ENCODE results near the gene PLXNA4. TPM values are rescaled to one million over a fixed set of nuclear protein-coding genes. Genes with fewer than 3 reads are reported as not detected.

The PLXNA4 gene
- total and polyA plus RNA-seq, 9 of the 15 experiments (the other 6 are each of a cell fraction or from before 2014, with no cell fraction given) = under 0.01 to 0.09 TPM; not detected in 7

DNA sequence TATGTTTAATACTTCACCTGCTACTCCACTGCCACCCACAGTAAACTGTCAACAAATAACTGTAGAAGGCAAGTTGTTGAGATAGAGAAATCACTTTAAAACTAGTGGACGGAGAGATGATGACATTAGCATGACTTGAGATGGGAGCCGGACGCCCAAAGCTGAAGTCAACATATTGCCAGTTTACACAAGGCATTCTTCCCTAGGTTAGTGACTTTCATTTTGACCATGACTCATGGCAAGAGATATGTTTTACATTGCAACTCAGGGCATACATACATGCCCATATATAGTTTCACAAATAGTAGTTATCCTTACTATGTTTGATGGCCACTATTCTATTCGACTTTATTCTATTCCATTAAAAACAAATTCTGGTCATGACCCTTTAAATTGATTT is 296.6 kb downstream of the PLXNA4 start (continued):
- TF ChIP-seq CEBPG (CRISPR knock-in tag; IDR thresholded peaks at IDR 0.05) (no peak), CEBPG (tag; conservative IDR thresholded peaks at IDR 0.05 in 1 of 2, IDR thresholded peaks at IDR 0.05 in 1 of 2) (no peak)

GRCh38 chr7:132276976-132277725 is 299.1 kb downstream of the PLXNA4 start:
- H3K36me3 ChIP-seq (ENCODE audit: control insufficient read depth, insufficient read depth, low read length) = no peaks in the 10 kb centered on the region
- no peak overlapping the region for H3K4me2 ChIP-seq (ENCODE audit: insufficient read depth, low read length)
- H3K27me3 ChIP-seq (ENCODE audit: control insufficient read depth in 2 of 2, insufficient read depth in 2 of 2, low read length in 2 of 2) = no peaks in the 10 kb centered on the region
- no TSS peak for BruUV-seq (replicated peaks)
- in situ Hi-C loops (cut with MboI) = no loop called here
- ATAC-seq (no peak), DNase-seq (ENCODE audit: extremely low read depth in 1 of 4, low spot score in 3 of 4) (no peak), FAIRE-seq (no peak)
- no peaks in the 10 kb centered on the region for H3K9me3 ChIP-seq (replicated peaks; ENCODE audit: control insufficient read depth, insufficient read depth, low read depth, low read length)
- H2AFZ ChIP-seq (ENCODE audit: low read depth, low read length) = no peak overlapping the region
- no peaks in the 10 kb centered on the region for H3K9me1 ChIP-seq (ENCODE audit: control insufficient read depth, insufficient read depth, low read length)
- H3K4me3 ChIP-seq = no peak overlapping the region
- ChIA-PET POLR2A (no interaction called here), CTCF (ENCODE audit: low intra/inter-chr PET ratio) (no interaction called here)
- no peaks in the 10 kb centered on the region for H3K79me2 ChIP-seq (ENCODE audit: control insufficient read depth, insufficient read depth, low read length)
- peaks cover 3% of the 10 kb centered on the region; the same call in 1 of the 2 replicates for H4K20me1 ChIP-seq (replicated peaks; ENCODE audit: control insufficient read depth, insufficient read depth, low read length)
- no peak overlapping the region for H3K9ac ChIP-seq (ENCODE audit: insufficient read depth in 1 of 2, low read depth in 2 of 2, low read length in 2 of 2)
- no peaks in the 10 kb centered on the region for H3K4me1 ChIP-seq (replicated peaks in 1 of 2; ENCODE audit: control insufficient read depth in 2 of 2, insufficient read depth in 2 of 2, low read length in 2 of 2)
- intact Hi-C loops (cut with micrococcal nuclease) = no loop called here
- H3K27ac ChIP-seq (ENCODE audit: extremely low read depth, low read depth, low read length) = no peak overlapping the region
- WGBS (ENCODE audit: insufficient coverage, low coverage, missing lambda C conversion rate) = 1% methylated on average over 5 of the region's 5 CpGs
- no peak for TF ChIP-seq ZNF408 (CRISPR knock-in tag; IDR thresholded peaks at IDR 0.05; ENCODE audit: low read depth)
- TF ChIP-seq DACH1 (IDR thresholded peaks at IDR 0.05; ENCODE audit: partially characterized antibody) = no peak
- no peak for TF ChIP-seq MED1 (CRISPR knock-in tag; IDR thresholded peaks at IDR 0.05; ENCODE audit: borderline replicate concordance)
- TF ChIP-seq ZNF445 (CRISPR knock-in tag; IDR thresholded peaks at IDR 0.05; ENCODE audit: low read depth) = no peak
- no peak for TF ChIP-seq ZNF609 (CRISPR knock-in tag; IDR thresholded peaks at IDR 0.05; ENCODE audit: borderline replicate concordance)
- TF ChIP-seq ZNF146 (CRISPR knock-in tag; IDR thresholded peaks at IDR 0.05; ENCODE audit: unreplicated experiment) = no peak
- TF ChIP-seq NR2C1 (IDR thresholded peaks at IDR 0.05) = no peak
- TF ChIP-seq NR2C1 (tag; IDR thresholded peaks at IDR 0.05) = no peak
- TF ChIP-seq PHF20 (IDR thresholded peaks at IDR 0.05; ENCODE audit: partially characterized antibody) = no peak
- no peak for TF ChIP-seq ZNF24 (IDR thresholded peaks at IDR 0.05)
